NCI-H1105 (cell line): ENCODE results near the gene SGMS1.

ENCODE experiments used
- DNase-seq: peaks from one replicate; lab custom pipeline; 2025; lab: John Stamatoyannopoulos, UW

SGMS1 gene

GRCh38 chr10:50636618-50637579 is 13.1 kb upstream of the SGMS1 start:
- no peak for DNase-seq

- DNase-seq: no peak
Observed at GRCh38 chr10:50635286-50635685, 11.5 kb upstream of the SGMS1 start.

GRCh38 chr10:50634479-50634878 is 10.7 kb upstream of the SGMS1 start:
- no peak for DNase-seq

GRCh38 chr10:50631052-50631451 is 7.3 kb upstream of the SGMS1 start:
- no peak for DNase-seq

GRCh38 chr10:50629495-50630122 is 5.9 kb upstream of the SGMS1 start:
- DNase-seq: no peak

GRCh38 chr10:50627896-50628295 is 4.1 kb upstream of the SGMS1 start:
- no peak for DNase-seq

- no peak for DNase-seq
Observed at GRCh38 chr10:50627443-50627842, 3.7 kb upstream of the SGMS1 start.

- DNase-seq: no peak
Observed at GRCh38 chr10:50625649-50626132, 1.9 kb upstream of the SGMS1 start.

- DNase-seq: peak; percentile 41
Observed at GRCh38 chr10:50624866-50625501, 1.2 kb upstream of the SGMS1 start.

- DNase-seq: peak; percentile 82
Observed at GRCh38 chr10:50624413-50624865, 683 bp upstream of the SGMS1 start.

- no peak for DNase-seq
Observed at GRCh38 chr10:50622706-50623662, 772 bp downstream of the SGMS1 start.

GRCh38 chr10:50621968-50622705 is 1.6 kb downstream of the SGMS1 start:
- DNase-seq: peak; percentile 28

- DNase-seq: no peak
Observed at GRCh38 chr10:50620899-50621298, 2.9 kb downstream of the SGMS1 start.

GRCh38 chr10:50619882-50620281 is 3.9 kb downstream of the SGMS1 start:
- no peak for DNase-seq

GRCh38 chr10:50619166-50619565 is 4.6 kb downstream of the SGMS1 start:
- no peak for DNase-seq

- no peak for DNase-seq
Observed at GRCh38 chr10:50618624-50619023, 5.1 kb downstream of the SGMS1 start.

GRCh38 chr10:50615658-50616057 is 8.1 kb downstream of the SGMS1 start:
- DNase-seq: no peak

GRCh38 chr10:50614444-50615137 is 9.2 kb downstream of the SGMS1 start:
- DNase-seq: no peak

GRCh38 chr10:50613726-50614443 is 9.9 kb downstream of the SGMS1 start:
- no peak for DNase-seq
